ENCODE data around the gene RBP3. TPM values are rescaled to one million over a fixed set of nuclear protein-coding genes. Genes with fewer than 3 reads are reported as not detected.

Gene RBP3
- total and polyA plus RNA-seq, 10 donors: not detected

DNA sequence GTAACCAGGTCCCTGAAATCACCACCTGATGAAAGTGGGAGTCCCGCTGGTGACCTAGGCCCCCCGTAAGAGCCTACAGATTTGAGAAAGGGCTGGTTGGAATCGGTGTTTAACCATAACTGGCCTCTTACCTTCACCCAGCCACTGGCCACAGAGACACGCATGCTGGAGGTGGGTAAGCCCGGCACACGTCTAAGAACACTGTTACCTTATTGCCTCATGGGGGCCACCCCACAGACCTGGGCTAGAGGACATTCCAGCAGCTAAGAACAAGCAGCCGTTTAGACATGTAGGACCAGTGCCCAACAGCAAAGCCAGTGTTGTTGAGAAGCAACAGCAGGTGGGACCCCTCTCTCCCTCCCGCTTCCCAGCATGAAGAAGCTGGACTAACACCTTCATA lies 28.4 kb upstream of the RBP3 start:
- no peaks in the 10 kb centered on the region for H3K9me3 ChIP-seq
- no peaks in the 10 kb centered on the region for H3K36me3 ChIP-seq
- no peaks in the 10 kb centered on the region for H3K4me1 ChIP-seq
- H3K27me3 ChIP-seq (replicated peaks in 1 of 7): peaks cover 0 to 16% (median 0%) of the 10 kb centered on the region in 7 donors
- H3K4me3 ChIP-seq: no peak overlapping the region
- 88 to 94% (median 93%) methylated on average over 8 of the region's 8 CpGs for WGBS, 5 donors
- TF ChIP-seq POLR2A (IDR thresholded peaks at IDR 0.05) (no peak), POLR2AphosphoS5 (IDR thresholded peaks at IDR 0.05) (no peak)
- TF ChIP-seq, protein P1, sequence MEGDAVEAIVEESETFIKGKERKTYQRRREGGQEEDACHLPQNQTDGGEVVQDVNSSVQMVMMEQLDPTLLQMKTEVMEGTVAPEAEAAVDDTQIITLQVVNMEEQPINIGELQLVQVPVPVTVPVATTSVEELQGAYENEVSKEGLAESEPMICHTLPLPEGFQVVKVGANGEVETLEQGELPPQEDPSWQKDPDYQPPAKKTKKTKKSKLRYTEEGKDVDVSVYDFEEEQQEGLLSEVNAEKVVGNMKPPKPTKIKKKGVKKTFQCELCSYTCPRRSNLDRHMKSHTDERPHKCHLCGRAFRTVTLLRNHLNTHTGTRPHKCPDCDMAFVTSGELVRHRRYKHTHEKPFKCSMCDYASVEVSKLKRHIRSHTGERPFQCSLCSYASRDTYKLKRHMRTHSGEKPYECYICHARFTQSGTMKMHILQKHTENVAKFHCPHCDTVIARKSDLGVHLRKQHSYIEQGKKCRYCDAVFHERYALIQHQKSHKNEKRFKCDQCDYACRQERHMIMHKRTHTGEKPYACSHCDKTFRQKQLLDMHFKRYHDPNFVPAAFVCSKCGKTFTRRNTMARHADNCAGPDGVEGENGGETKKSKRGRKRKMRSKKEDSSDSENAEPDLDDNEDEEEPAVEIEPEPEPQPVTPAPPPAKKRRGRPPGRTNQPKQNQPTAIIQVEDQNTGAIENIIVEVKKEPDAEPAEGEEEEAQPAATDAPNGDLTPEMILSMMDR (IDR thresholded peaks at IDR 0.05 in 8 of 11, conservative IDR thresholded peaks at IDR 0.05 in 3 of 11): no peak
- intact Hi-C loops (cut with DNase I; ENCODE audit: low total_unique reads): no loop called here
- no peak overlapping the region for H3K27ac ChIP-seq
- no peak for DNase-seq

GRCh38 chr10:47320812-47321211 lies 27.4 kb upstream of the RBP3 start:
- Histone ChIP-seq H3K27ac (no peak overlapping the region), H3K4me1 (no peaks in the 10 kb centered on the region), H3K9me3 (no peaks in the 10 kb centered on the region), H3K27me3 (replicated peaks in 1 of 7) (peaks cover 0 to 17% (median 0%) of the 10 kb centered on the region in 7 donors), H3K36me3 (no peaks in the 10 kb centered on the region), H3K4me3 (no peak overlapping the region)
- intact Hi-C loops (cut with DNase I; ENCODE audit: low total_unique reads): no loop called here
- DNase-seq: no peak
- TF ChIP-seq, protein P1 (IDR thresholded peaks at IDR 0.05 in 8 of 11, conservative IDR thresholded peaks at IDR 0.05 in 3 of 11): no peak
- no peak for TF ChIP-seq POLR2A (IDR thresholded peaks at IDR 0.05)
- no peak for TF ChIP-seq POLR2AphosphoS5 (IDR thresholded peaks at IDR 0.05)
- 74 to 87% (median 83%) methylated on average over 6 of the region's 6 CpGs for WGBS, 5 donors

DNA sequence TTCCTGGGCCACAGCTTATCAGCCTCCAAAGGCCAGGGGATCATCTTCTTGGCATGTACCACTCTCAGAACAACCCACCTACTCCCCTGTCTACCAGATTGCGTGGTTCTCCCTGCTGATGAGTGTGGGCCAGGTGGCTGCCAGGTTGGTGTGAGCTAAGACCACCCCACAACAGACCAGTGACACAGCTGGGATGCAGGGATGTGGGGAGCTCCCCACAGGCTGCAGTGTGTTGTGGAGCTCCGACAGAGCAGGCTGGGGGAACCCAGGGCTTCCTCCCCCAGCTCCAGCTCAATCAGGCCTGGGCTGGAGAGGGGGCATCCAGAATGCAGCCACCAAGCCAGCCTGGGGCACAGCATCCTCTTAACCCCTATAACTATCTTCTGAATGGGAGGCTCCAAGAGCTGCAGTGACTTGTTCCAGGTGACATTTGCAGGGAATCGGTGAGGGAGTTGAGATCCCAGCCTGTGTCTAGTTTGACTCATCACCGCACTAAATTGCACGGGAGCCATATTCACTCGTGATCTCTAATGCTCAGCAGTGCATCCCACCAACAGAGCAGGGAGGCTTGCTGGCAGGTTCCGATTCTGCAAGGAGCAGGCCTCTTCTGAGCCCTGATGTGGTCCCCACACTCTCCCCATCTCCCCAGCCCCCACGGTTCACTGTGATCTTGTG lies 26.5 kb upstream of the RBP3 start:
- intact Hi-C loops (cut with DNase I; ENCODE audit: low total_unique reads): no loop called here
- no peaks in the 10 kb centered on the region for H3K9me3 ChIP-seq
- DNase-seq: no peak
- no peaks in the 10 kb centered on the region for H3K36me3 ChIP-seq
- WGBS, 5 donors: 69 to 89% (median 83%) methylated on average over 7 to 8 of the region's 8 CpGs
- peaks cover 0 to 17% (median 0%) of the 10 kb centered on the region in 7 donors for H3K27me3 ChIP-seq (replicated peaks in 1 of 7)
- H3K4me3 ChIP-seq: no peak overlapping the region
- no peak for TF ChIP-seq POLR2A (IDR thresholded peaks at IDR 0.05)
- TF ChIP-seq, protein P1 (IDR thresholded peaks at IDR 0.05 in 8 of 11, conservative IDR thresholded peaks at IDR 0.05 in 3 of 11): no peak
- no peak for TF ChIP-seq POLR2AphosphoS5 (IDR thresholded peaks at IDR 0.05)
- no peaks in the 10 kb centered on the region for H3K4me1 ChIP-seq
- no peak overlapping the region for H3K27ac ChIP-seq

GRCh38 chr10:47322300-47323061 lies 25.7 kb upstream of the RBP3 start, which contains the start of gene GDF2:
Gene GDF2 (plus strand): TSS chr10:47322454. CDS start chr10:47322669, 215 bp downstream.
- no peak within 1 kb of the TSS for H3K4me3 ChIP-seq
- no peaks in the 10 kb centered on the region for H3K9me3 ChIP-seq
- TF ChIP-seq, protein P1 (IDR thresholded peaks at IDR 0.05 in 8 of 11, conservative IDR thresholded peaks at IDR 0.05 in 3 of 11): no peak
- TF ChIP-seq POLR2A (IDR thresholded peaks at IDR 0.05): no peak
- no peak for TF ChIP-seq POLR2AphosphoS5 (IDR thresholded peaks at IDR 0.05)
- intact Hi-C loops (cut with DNase I; ENCODE audit: low total_unique reads): no loop called here
- H3K27ac ChIP-seq: no peak within 1 kb of the TSS
- no peaks in the 10 kb centered on the region for H3K36me3 ChIP-seq
- no peak for DNase-seq
- peaks cover 0 to 17% (median 0%) of the 10 kb centered on the region in 7 donors for H3K27me3 ChIP-seq (replicated peaks in 1 of 7)
- 79 to 90% (median 84%) methylated on average over 35 of the region's 35 CpGs for WGBS, 5 donors
- H3K4me1 ChIP-seq: no peaks in the 10 kb centered on the region
